ENCODE data around the gene TSKU. TPM values are rescaled to one million over a fixed set of nuclear protein-coding genes. Genes with fewer than 3 reads are reported as not detected.

TSKU gene
- total RNA-seq, 1 donor = 23.5 TPM

DNA sequence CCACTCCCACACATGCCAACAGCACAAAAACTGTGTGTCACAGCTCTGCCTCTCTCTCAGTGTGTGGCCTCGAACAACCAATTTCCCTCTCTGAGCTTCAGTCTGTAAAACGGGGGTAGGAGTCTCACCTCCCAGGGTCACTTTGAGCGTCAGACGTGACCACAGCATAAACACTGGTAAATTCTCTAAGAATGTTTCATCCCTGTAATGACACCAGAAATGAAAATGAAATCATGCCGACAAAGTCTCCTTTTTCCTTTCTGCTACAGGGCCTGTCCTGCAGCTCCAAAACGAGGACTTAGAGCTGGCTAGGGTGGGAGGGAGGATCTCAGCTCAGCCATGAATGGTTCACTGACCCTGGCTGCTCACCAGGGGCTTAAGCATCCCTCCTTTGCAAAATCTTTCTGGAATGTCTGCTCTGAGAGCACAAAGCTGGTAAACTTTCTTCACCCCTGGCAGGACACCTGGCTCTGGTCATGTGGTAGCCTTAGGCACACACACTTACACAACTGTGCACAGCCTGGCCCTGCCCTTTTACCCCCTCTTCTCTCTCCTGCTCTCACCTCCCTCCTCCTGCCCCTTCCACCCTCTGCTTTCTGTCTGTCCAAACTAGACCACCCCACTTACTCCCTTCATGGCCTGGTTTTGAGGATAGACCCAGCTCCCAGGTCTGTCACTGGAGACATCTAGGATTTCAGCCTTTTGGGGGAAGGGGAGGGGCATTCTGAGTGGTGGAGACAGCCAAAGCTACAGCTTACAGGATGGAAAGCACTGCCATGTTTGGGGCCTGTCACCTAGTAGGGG, 12.3 kb upstream of the TSKU start:
- no peaks in the 10 kb centered on the region for H4K20me1 ChIP-seq (ENCODE audit: insufficient read depth, low read length)
- no peaks in the 10 kb centered on the region for H3K36me3 ChIP-seq (ENCODE audit: insufficient read depth, low read length)
- peak; percentile 93 for DNase-seq (ENCODE audit: insufficient read length, low spot score, missing footprints)
- H3K4me1 ChIP-seq (ENCODE audit: insufficient read depth, low read length) = peaks cover 45% of the 10 kb centered on the region
- H3K9me3 ChIP-seq (ENCODE audit: low read depth, low read length) = no peaks in the 10 kb centered on the region
- no peaks in the 10 kb centered on the region for H3K79me2 ChIP-seq (ENCODE audit: insufficient read depth, low read length)
- H3K4me2 ChIP-seq (ENCODE audit: insufficient read depth, low read length) = peak overlapping the region; percentile 59
- no peak for TF ChIP-seq CTCF (IDR thresholded peaks at IDR 0.05; ENCODE audit: extremely low read depth, low read depth, low read length)
- H3K27me3 ChIP-seq (ENCODE audit: insufficient read depth, low read length) = no peaks in the 10 kb centered on the region
- H2AFZ ChIP-seq (ENCODE audit: low read length) = peak overlapping the region; percentile 43
- H3K4me3 ChIP-seq (ENCODE audit: insufficient read depth, low read length) = no peak overlapping the region
- peak overlapping the region; percentile 94 for H3K27ac ChIP-seq (ENCODE audit: low read depth, low read length)

- Histone ChIP-seq H3K4me2 (ENCODE audit: insufficient read depth, low read length) (no peak overlapping the region), H2AFZ (ENCODE audit: low read length) (peak overlapping the region; percentile 43), H4K20me1 (ENCODE audit: insufficient read depth, low read length) (no peaks in the 10 kb centered on the region), H3K4me3 (ENCODE audit: insufficient read depth, low read length) (no peak overlapping the region), H3K36me3 (ENCODE audit: insufficient read depth, low read length) (no peaks in the 10 kb centered on the region), H3K9me3 (ENCODE audit: low read depth, low read length) (peaks cover 3% of the 10 kb centered on the region), H3K4me1 (ENCODE audit: insufficient read depth, low read length) (peaks cover 43% of the 10 kb centered on the region), H3K27ac (ENCODE audit: low read depth, low read length) (peak overlapping the region; percentile 94), H3K79me2 (ENCODE audit: insufficient read depth, low read length) (no peaks in the 10 kb centered on the region), H3K27me3 (ENCODE audit: insufficient read depth, low read length) (no peaks in the 10 kb centered on the region)
- TF ChIP-seq CTCF (IDR thresholded peaks at IDR 0.05; ENCODE audit: extremely low read depth, low read depth, low read length) = no peak
- DNase-seq (ENCODE audit: insufficient read length, low spot score, missing footprints) = no peak
These were observed 11.6 kb upstream of the TSKU start for GRCh38 chr11:76771446-76772099.

DNA sequence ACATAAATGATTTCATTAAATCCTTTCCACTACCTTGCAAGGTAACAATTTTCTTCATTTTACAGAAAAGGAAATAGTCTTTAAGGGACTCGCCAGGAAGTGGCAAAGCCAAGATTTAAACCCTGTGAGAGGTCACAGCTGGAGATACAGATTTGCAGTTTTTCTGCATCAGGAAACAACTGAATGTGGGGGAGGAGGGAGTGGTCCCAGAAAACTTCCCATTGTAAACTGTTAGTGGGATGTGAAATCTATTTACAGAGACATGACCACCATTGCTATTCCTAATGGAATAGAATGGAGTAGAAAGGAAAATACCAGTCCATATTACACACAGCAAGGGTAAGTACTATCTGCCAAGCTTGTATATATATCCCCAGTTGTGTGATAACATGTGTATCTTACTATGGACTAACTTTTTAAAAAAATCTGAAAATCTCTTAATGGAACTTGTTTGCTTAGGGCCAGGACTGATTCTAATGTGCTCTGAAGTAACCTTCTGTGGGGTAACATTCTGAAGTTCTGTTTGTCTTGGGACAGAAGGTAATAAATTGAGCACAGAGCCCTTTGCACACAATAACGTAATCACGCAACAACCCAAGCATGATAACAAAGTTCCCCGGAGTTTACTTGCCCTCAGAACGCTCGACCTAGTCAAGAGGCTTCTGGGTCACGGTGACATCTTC, 10.9 kb upstream of the TSKU start:
- no peaks in the 10 kb centered on the region for H3K27me3 ChIP-seq (ENCODE audit: insufficient read depth, low read length)
- H3K4me2 ChIP-seq (ENCODE audit: insufficient read depth, low read length) = no peak overlapping the region
- H4K20me1 ChIP-seq (ENCODE audit: insufficient read depth, low read length) = no peaks in the 10 kb centered on the region
- H3K36me3 ChIP-seq (ENCODE audit: insufficient read depth, low read length) = no peaks in the 10 kb centered on the region
- H3K27ac ChIP-seq (ENCODE audit: low read depth, low read length) = no peak overlapping the region
- H3K9me3 ChIP-seq (ENCODE audit: low read depth, low read length) = peaks cover 6% of the 10 kb centered on the region
- no peak overlapping the region for H2AFZ ChIP-seq (ENCODE audit: low read length)
- peak; percentile 74 for DNase-seq (ENCODE audit: insufficient read length, low spot score, missing footprints)
- TF ChIP-seq CTCF (IDR thresholded peaks at IDR 0.05; ENCODE audit: extremely low read depth, low read depth, low read length) = no peak
- no peaks in the 10 kb centered on the region for H3K79me2 ChIP-seq (ENCODE audit: insufficient read depth, low read length)
- peaks cover 43% of the 10 kb centered on the region for H3K4me1 ChIP-seq (ENCODE audit: insufficient read depth, low read length)
- H3K4me3 ChIP-seq (ENCODE audit: insufficient read depth, low read length) = no peak overlapping the region

- peaks cover 43% of the 10 kb centered on the region for H3K4me1 ChIP-seq (ENCODE audit: insufficient read depth, low read length)
- H3K27me3 ChIP-seq (ENCODE audit: insufficient read depth, low read length) = no peaks in the 10 kb centered on the region
- peaks cover 9% of the 10 kb centered on the region for H3K9me3 ChIP-seq (ENCODE audit: low read depth, low read length)
- H3K4me2 ChIP-seq (ENCODE audit: insufficient read depth, low read length) = no peak overlapping the region
- no peaks in the 10 kb centered on the region for H3K36me3 ChIP-seq (ENCODE audit: insufficient read depth, low read length)
- H2AFZ ChIP-seq (ENCODE audit: low read length) = no peak overlapping the region
- no peak for TF ChIP-seq CTCF (IDR thresholded peaks at IDR 0.05; ENCODE audit: extremely low read depth, low read depth, low read length)
- no peak overlapping the region for H3K27ac ChIP-seq (ENCODE audit: low read depth, low read length)
- H3K79me2 ChIP-seq (ENCODE audit: insufficient read depth, low read length) = no peaks in the 10 kb centered on the region
- no peak overlapping the region for H3K4me3 ChIP-seq (ENCODE audit: insufficient read depth, low read length)
- no peaks in the 10 kb centered on the region for H4K20me1 ChIP-seq (ENCODE audit: insufficient read depth, low read length)
- DNase-seq (ENCODE audit: insufficient read length, low spot score, missing footprints) = no peak
These were observed 10.4 kb upstream of the TSKU start for GRCh38 chr11:76772783-76773106.
